Bladder microvascular endothelial cell (primary cell): Measurements from ENCODE around the gene GPSM1. TPM values are rescaled to one million over a fixed set of nuclear protein-coding genes. Genes with fewer than 3 reads are reported as not detected.

ENCODE experiments used
- total RNA-seq: library from RNA; depleted of rRNA; stranded (reverse); fragments of >200 nt; gene quantifications from 2 replicates; pipeline ENCODE4 v1.2.3, GENCODE V29; 2014

Gene GPSM1
- total RNA-seq, result 10.0 and 30.0 TPM in 2 replicates

GRCh38 chr9:136327304-136327974, at the start of gene GPSM1:
TSS of gene GPSM1 (plus strand) at chr9:136327539. CDS start at chr9:136327696, 157 bp downstream.

GRCh38 chr9:136303825-136304416, 23.4 kb upstream of the GPSM1 start, which contains the start of gene CCDC187:
TSS of gene CCDC187 (minus strand) at chr9:136304094. CDS start at chr9:136303830, 264 bp downstream.

GRCh38 chr9:136363106-136363948, 36.0 kb downstream of the GPSM1 start, which contains the start of gene DNLZ:
TSS of gene DNLZ (minus strand) at chr9:136363744. CDS start at chr9:136363714, 30 bp downstream.

GRCh38 chr9:136373300-136374182, 46.2 kb downstream of the GPSM1 start, which contains the start of gene CARD9:
TSS of gene CARD9 (minus strand) at chr9:136373669. CDS start at chr9:136372078, 1,591 bp downstream.

GRCh38 chr9:136400038-136400834, 72.9 kb downstream of the GPSM1 start, which contains the start of gene SNAPC4:
TSS of gene SNAPC4 (minus strand) at chr9:136400170. CDS start at chr9:136398428, 1,742 bp downstream.

Other genes with a start within 250 kb of the GPSM1 start
- 12.5 and 20.0 TPM in 2 replicates for gene NACC2, start 232.2 kb upstream of the GPSM1 start, total RNA-seq
- gene TMEM250, start 208.7 kb upstream of the GPSM1 start, total RNA-seq, result 40.6 and 48.5 TPM in 2 replicates
- not detected in 2 replicates for gene LHX3, start 122.4 kb upstream of the GPSM1 start, total RNA-seq
- 5.5 and 19.4 TPM in 2 replicates for gene QSOX2, start 81.7 kb upstream of the GPSM1 start, total RNA-seq
- gene CCDC187, start 23.4 kb upstream of the GPSM1 start, total RNA-seq, result not detected in 2 replicates
- 9.8 and 12.6 TPM in 2 replicates for gene DNLZ, start 36.2 kb downstream of the GPSM1 start, total RNA-seq
- gene CARD9, start 46.1 kb downstream of the GPSM1 start, total RNA-seq, result 0.16 and 0.50 TPM in 2 replicates
- 4.5 and 10.1 TPM in 2 replicates for gene SNAPC4, start 72.6 kb downstream of the GPSM1 start, total RNA-seq
- 21.4 and 34.0 TPM in 2 replicates for gene ENTR1, start 83.1 kb downstream of the GPSM1 start, total RNA-seq
- gene PMPCA, start 83.1 kb downstream of the GPSM1 start, total RNA-seq, result 30.4 and 37.3 TPM in 2 replicates
- gene INPP5E, start 112.3 kb downstream of the GPSM1 start, total RNA-seq, result 5.3 and 8.1 TPM in 2 replicates
- 15.1 and 36.7 TPM in 2 replicates for gene SEC16A, start 155.5 kb downstream of the GPSM1 start, total RNA-seq
- 132 and 251 TPM in 2 replicates for gene NOTCH1, start 218.5 kb downstream of the GPSM1 start, total RNA-seq